HG03139 (cell line): ENCODE measurements around the gene SCFD2.
"Not testable (repeated sequence)": the region's sequence is repeated elsewhere in the genome, so short reads cannot be mapped to it uniquely, and the experiment has no call there.

ENCODE experiments used
- ATAC-seq: cut with Tn5 transposase; IDR thresholded peaks from one replicate; pipeline ENCODE4 v1.9.1; 2021; ENCODE audit not compliant: unreplicated experiment

Gene SCFD2

DNA sequence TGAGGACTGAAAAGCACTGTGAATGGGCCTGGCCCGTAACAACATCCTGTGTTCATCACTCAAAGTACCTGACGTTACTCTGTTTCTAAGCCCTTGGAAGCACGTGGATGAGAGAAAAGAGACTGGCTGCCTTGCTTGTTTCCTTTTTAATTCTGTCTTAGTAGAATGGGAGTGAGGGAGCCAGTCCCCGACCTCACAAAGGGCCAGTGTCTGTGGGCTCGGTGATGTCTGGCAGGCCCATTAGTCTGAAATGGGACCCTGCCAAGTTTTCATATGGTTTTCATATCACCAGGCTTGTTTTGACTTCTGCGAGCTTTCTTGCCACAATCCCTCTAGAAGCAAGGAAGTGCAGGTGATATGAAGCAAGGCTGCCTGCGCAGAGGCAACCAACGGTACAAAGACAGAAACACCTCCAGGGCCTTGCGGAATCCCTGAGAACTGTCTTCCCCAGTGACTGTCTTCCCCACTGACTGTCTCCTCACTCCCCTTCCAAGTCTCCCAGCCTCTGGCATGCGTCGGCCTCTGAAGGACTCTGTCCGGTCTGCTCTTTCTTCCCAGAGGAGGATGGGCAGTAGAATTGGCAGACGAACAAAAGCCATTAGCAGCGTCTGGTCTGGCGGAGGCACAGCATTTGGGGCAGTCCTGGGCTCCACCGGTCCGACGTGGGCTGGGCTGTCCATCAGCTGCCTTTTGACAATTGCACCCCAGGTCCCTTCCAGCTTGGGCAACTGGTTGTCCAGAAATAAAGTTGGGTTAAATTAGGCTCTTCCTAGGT lies 524.0 kb downstream of the SCFD2 start:
- no peak for ATAC-seq

DNA sequence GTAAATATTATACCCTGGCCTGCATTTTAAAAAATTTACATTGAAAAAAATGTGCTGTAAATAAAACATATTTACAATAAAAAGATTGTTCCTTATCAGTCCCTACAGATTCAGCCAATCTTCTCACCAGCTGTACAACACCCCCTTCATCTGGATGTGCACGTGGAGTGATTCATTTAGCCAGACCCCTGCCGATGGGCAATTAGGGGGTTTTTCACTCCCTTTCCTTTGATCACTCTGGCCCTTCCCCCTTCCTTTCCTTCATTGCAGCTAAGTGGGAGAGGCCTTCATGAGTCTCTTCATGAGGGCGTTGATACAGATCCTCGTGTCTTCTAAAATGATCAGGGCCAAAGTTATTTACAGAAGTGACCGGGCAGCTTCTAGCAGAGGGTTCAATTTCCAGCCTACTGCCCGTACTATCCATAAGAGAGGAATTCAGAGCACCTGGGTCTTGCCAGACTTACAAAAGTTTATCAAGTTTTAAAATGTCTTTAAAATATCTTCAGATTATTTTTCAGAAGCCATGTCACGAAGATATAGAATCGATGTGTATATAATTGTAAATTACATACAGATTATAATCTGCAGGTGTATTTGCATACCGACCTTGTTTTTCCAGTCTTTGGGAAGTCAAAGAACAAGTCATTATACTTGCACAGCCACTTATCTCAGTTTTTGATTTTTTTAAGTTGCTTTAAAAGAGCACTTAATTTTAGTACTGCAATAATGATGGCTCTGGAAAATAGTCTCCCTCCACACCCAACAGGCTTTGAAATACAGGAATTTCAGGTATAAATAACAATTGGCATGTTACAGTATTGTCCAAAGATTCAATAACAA lies 525.1 kb downstream of the SCFD2 start:
- ATAC-seq, result no peak

DNA sequence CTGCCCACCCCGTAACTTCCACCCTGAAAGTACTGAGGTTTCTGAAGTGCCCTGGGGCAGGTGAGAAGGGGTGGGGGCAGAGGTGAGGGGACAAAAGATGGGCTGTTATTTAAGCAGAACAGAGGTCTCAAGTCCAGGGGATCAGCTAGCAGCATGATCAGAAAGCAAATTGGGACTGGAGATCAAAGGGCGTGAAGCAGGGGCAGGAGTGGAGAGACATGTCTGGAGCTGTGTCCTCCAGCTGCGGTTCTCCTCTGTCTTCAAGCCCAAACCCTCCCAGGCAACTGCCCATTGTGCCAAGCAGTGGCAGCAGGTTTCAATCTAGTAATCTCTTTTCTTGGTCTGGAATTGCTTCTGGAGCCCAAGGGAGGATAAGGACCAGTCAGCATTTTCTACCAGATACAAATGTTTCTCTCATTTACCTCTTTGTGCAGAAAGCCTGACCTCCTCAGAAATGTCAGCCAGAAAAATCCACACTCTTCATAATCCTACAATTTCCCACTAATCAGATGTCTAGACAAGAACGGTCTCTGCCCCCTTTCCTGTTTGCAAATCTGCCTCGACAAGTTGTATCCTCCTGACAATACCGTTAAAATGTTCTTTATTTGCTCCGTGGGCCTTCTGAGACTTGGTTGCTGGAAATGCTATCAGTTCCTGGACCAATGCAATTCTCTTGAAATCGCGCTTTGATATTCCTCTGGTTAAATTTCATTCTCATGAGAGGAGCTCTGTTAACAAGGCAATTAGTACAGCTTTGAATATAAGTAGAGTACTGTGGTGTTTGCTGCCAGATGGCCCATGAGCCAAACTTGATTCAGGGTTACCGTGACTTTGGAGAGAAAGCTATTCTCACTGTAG lies 526.9 kb downstream of the SCFD2 start:
- no peak for ATAC-seq

DNA sequence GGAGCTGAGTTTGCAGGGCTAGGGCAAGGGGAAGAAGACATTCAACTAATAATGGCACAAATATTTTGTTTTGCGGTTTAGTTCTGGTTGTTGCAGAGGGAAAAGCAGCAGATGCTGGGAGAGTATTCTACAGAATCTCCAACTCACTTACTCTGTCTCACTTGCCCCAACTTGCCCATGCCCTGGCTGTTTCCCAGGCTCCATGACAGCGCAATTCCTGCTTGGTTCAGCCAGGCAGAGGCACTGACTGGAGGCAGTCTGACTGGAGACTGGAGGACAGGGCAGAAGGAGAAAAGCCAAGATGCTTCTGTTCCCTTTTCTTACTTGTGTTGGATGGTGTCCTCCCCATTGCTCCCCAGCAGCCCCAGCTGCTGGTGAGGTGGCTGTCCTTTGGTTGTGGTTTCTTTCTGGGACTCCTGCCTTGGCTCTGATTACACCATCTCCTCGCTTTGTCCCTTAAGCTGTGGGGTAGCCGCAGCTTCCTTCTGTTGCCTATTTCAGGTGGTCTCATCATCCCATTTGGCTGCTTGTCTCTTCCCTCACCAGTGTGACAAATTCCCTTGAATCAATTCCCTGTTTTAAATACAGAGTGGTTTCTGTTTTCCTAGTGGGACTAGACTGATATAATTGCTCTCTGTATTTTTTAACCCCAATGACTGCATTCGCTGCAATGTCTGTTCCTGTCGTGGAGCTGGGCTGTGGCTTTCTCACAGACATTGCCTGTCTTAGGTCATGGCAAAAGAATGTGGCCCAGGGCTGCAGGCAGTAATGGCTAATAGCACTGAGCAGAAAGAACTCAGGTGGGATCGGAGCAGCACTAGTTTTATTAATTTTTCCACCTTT lies 527.9 kb downstream of the SCFD2 start:
- no peak for ATAC-seq

DNA sequence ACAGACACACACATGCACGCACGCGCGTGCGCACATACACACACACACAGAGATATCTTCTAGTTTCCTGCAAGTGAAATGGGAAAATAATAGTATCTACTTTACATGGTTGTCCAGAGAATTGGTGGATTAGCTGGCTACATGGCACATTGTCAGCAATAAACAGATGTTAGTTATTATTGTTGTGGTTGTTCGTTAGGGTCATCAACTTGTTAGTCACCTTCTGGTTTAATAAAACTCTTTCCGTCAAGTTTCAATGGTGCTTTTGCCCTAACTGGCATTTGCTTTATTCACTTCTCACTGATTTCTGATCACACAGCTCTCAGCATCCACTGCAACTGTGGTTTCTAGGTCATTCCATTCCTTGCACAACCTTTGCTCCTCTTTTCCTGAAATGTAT lies 529.2 kb downstream of the SCFD2 start:
- ATAC-seq, result no peak

DNA sequence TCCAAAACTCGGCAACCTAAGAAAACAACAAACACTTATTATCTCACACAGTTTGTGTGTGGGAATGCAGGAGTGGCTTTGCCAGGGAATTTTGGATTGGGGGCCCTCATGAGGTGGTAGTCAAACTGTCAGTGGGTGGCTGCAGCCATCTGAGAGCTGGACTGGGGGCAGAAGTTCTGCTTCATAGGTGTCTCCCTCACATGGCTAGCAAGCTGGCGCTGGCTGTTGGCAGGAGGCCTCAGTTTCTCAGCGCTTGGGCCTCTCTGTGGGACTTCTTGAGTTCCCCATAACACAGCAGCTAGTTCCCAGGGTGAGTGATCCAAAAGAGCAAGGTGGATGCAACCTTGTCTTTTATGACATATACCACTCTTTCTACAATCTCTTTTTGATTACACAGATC lies 529.7 kb downstream of the SCFD2 start:
- no peak for ATAC-seq

DNA sequence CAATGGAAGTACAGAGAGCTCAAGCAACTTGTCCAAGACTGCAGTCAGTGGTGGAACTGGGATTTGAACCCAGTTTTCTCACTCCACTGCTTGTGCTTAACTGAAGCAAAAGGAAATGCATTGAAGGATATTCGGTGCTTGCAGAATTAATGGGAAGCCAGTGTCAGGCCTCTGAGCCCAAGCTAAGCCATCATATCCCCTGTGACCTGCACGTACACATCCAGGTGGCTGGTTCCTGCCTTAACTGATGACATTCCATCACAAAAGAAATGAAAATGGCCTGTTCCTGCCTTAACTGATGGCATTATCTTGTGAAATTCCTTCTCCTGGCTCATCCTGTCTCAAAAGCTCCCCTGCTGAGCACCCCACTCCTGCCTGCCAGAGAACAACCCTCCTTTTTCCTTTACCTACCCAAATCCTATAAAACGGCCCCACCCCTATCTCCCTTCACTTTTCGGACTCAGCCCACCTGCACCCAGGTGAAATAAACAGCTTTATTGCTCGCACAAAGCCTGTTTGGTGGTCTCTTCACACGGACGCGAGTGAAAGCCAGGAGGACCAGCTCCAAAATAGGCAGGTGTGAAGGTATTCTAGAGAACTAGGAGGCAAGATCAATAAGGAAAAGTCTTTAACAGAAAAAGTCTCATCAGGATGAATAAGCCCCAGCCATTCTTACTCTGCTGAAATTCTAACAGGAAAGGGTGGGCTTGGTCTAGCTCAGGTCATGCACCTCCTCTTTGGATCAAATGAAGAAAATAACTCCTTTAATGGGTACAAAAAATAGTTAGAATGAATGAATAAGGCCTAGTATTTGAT lies 531.0 kb downstream of the SCFD2 start:
- not testable (repeated sequence) for ATAC-seq

DNA sequence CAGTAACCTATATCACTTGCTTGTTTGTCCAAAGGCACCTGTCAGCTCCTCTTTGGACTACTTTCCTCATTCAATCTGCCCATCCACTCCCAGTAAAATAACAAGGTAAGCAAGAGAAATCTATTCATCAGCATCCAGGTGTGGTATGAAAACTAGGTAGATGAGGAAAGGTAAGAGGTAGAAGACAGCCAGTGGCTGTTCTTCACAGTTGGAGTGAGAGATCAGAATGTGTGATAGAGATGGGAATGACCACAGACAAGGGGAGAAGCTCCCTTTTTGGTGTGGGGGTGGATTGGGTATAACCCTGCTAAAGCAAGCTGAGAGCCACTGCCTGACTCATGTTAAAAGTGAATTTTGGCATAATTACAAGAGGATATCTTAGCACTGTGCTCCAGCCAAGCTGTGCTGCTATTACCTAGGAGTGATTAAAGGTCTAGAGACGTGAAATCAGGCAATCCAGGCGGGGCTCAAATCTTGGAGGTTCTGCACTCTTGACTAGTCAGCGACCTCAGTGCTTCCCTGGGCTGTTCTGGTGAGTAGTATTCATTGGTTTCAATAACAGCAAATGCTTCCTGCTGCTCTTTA lies 531.8 kb downstream of the SCFD2 start:
- ATAC-seq, result no peak

DNA sequence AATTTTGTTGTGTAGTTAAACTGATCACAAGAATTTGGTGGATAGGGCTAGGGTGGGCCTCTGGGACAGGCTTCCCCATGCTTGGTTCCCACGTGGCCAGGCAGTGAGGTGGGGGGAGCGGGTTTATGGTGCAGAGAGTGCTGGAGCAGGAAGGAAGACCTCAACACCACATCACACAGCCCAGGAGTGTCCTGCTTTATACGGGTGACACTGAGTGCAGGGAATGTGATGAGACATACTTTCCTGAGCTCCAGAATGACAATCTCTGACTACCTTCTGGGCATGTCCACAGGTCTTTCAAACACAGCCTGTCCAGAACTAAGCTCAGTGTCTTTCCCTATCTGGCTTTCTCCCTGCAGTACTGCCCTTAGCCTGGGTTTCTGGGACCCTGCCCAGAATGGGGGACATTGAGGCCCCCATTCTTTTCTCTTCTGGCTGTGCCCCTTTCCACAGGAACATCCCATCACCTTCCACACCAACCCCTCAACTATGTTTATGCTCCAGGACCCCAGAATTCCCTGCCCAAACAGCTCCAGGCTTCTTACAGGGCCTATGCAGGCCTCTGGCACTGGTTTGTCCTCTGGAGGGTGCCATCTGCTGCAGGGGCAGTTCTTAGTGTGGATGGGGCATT lies 540.3 kb downstream of the SCFD2 start:
- ATAC-seq, result no peak

DNA sequence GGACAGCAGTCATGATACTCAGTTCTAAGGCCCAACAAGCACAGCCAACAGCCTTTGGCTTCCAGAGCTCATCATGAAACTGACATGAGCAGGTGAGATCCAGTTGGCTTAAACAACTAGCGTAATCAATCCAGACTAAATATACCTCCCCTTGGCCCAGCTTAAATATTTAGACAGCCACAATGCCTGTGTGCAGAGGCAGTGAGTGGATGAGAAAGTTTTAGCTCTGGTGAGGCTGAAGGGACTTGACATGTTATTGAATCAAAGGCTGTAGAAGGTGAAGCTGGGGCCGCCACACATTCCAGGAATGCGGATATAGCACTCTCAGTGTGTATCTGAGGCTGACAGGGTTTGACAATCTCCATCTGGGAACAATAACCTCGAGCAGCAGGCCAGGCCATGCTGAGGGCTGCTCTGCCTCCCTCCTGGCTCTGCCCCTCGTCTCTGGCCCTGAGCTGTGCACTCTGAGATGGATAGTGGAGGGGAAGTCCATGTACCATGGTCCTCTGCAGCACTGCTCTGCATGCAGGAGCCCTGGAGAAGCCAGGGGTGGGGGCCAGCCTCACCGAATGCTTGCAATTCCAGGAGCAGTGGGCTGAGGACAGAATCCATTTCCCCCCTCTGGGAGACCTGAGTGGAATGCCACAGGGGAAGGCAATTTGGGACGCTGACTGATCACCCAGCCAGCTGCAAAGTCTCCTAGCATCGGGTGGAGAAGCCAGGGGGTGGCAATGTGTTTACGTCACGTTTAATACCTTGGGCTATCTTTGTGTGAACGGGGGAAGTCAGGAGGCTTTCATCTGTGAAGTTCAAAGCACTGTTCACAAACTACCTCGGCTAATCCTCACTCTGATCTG lies 541.0 kb downstream of the SCFD2 start:
- no peak for ATAC-seq

DNA sequence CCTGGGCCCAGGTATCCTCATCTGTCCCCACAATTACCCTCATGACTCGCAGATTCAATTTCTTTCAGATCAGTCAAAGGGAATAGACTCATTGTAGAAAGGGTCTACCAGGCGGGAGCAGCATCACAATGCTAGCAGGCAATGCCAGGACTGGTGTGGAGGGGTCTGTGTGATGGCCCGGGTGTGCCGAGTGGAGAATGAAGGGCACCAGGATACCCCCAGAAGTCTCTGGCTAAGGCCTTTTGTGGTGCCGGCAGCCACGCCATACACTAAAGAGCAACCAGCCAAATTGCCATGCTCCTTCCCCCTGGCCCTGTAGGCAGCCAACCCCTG lies 541.6 kb downstream of the SCFD2 start:
- ATAC-seq, result no peak

DNA sequence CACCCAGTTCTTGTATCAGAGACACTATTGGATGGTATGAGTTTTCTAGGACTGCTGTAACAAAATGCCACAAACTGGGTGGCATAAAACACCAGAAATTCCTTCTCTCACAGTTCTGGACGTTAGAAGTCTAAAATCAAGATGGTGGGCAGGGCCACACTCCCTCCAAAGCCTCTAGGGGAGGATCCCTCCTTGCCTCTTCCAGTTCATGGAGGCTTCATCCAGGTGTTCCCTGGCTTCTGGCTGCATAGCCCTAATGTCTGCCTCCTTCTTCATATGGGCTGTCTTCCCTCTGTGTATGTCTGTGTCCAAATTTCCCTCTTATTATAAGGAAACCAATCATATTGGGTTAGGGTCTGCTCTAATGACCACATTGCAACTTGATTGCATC lies 542.2 kb downstream of the SCFD2 start:
- ATAC-seq, result no peak
